GM12864 (cell line): ENCODE measurements around the gene DCUN1D2.

Experiments
- DNase-seq: peaks from one replicate; pipeline ENCODE4 v3.0.0-alpha.2; 2011; ENCODE audit warnings: low read depth
- H3K4me3 ChIP-seq: 2 replicates; pipeline ENCODE4 v1.5.1; 2011; ENCODE audit warnings: mild to moderate bottlenecking, low read depth, low read length, control low read depth
- CTCF ChIP-seq: IDR thresholded peaks from 2 replicates; pipeline ENCODE4 v1.5.1; 2011; ENCODE audit warnings: low read depth, mild to moderate bottlenecking, moderate library complexity, low read length, control low read depth, inconsistent platforms; ENCODE audit errors: missing control alignments

Gene DCUN1D2

DNA sequence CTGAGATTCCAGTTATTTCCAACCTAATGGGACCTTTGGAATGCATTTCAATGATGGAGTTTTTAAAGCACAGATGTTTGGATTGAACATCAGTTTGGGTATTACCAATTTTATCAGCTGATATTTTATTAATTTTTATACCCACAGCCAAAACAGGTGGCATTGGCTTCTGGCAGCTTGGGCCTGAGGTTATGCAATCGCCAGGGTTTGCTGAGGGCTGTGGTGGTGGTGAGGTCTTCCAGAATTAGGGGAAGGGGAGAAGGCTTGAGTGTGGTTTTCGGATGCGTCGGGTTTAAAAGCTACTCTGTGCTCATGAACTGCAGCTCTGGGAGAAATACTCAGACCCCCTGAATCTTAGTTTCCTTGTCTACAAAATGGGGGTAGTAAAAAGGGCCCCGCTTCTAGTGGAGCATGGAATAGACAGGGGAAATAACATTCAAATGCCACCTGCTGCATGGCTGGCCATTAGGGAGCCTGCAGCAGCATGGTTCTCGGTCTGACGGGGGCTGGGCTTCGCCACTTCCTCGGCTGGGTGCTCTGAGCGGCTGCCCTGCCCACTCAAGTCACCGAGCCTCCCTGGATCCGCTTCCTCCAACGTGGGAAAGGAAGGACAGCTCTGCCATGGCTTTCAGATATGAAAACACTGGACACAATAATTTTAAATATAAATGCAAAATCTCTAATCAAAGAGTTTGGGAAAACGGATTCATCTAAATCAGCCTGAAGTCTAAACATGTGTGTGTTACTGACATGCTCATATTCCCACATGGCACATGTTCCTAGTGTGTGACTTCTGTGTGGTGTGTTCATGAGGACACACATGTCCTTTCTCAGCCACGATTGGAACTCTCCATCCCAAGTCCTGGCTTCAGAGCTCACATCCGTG, 72.4 kb downstream of the DCUN1D2 start:
- no peak for DNase-seq
- H3K4me3 ChIP-seq: no peak overlapping the region
- no peak for TF ChIP-seq CTCF

DNA sequence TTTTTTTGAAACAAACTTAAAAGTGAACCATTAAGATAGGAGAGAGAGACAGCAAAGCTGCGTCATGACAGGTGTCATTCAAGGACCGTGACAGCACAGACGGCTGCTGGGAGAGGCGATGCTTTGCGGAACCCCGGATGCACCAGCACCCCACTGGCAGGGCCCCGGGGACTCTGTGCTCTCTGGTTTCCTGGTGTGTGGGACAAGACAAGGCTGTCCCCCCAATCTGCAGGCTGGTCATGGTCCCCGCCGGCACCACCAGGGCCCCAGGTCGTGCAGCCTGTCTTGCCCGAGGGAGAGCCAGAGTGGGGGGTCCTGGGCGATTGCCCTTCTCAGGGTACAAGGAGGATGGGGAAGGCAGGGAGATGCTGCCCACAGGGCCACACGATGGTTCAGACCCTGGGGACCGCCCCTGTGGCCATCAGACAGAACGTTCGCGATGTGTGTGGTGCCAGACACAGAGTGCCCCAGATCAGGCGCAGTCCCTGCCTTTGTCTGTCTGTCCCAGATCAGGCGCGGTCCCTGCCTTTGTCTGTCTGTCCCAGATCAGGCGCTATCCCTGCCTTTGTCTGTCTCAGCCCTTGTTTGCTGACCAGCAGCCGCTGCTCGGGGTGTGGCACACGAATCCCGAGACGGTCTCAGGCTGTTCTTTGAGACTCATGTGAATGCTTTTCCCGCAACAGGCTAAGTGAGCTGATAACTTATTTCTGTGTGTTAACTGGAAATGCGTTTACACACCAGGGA, 73.3 kb downstream of the DCUN1D2 start:
- no peak for DNase-seq
- TF ChIP-seq CTCF: no peak
- H3K4me3 ChIP-seq: no peak overlapping the region

- no peak for DNase-seq
- no peak for TF ChIP-seq CTCF
- no peak overlapping the region for H3K4me3 ChIP-seq
Measured at GRCh38 chr13:113415825-113416224, 74.7 kb downstream of the DCUN1D2 start.

DNA sequence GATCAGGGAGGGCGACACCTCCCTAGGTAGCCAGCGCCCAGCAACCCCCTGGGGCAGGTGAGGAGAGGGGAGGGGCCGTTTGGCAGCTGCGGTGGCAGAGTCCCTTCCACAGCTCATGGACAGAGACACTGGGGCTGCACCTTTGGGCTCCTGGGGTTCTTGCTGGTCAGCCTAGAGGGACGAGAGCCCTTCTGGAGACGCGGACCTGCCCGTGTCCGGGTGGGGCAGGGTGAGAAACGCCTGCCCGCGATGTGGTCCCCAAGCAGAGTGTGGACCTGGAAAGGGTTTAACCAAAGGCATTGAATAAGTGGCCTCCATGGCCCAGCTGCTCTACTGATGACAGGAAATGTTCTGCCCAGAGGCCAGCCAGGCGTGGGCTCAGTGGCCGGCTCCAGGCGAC, 75.5 kb downstream of the DCUN1D2 start:
- no peak overlapping the region for H3K4me3 ChIP-seq
- DNase-seq: no peak
- no peak for TF ChIP-seq CTCF

GRCh38 chr13:113414335-113414734, 76.2 kb downstream of the DCUN1D2 start:
- no peak for DNase-seq
- no peak for TF ChIP-seq CTCF
- H3K4me3 ChIP-seq: no peak overlapping the region

DNA sequence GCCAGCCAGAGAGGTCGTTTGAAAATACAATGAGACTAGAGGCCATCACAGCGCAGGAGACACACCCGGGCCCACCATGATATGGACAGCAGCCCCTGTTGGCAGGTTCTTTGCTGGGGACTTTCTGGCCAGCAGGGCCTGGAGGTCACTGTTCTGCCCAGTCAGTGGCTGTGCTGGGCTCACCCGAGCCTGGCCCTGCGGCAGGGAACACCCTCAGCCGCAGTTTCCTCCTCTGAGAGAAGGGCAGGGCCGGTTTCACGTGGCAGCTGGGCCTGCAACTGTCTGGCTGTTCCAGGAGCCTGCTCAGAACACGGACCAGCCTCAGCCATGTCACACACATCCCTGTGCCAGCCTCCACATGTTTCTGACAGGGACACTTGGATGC, 76.6 kb downstream of the DCUN1D2 start:
- no peak for DNase-seq
- no peak for TF ChIP-seq CTCF
- H3K4me3 ChIP-seq: no peak overlapping the region
